Measurements from ENCODE around the gene IP6K1. TPM values are rescaled to one million over a fixed set of nuclear protein-coding genes. Genes with fewer than 3 reads are reported as not detected.
A peak's percentile ranks its signal among the peaks of the same experiment; 100 is the strongest.

The IP6K1 gene
- total RNA-seq, 2 experiments from 2014 or later = 27.4 to 30.9 TPM

DNA sequence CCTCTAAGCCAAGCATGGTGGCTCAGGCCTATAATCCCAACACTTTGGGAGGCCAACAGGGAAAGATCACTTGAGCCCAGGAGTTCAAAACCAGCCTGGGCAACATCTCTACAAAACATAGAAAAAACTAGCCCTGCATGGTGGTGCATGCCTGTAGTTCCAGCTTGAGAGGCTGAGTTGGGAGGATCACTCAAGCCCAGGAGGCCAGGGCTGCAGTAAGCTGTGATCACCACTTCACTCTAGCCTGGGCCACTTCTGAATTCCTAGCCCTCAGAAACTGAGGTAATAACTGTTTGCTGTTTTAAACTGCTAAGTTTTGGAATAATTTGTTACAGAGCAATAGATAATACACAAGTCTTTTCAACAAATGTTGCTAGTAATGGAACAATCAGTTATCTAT is 16.4 kb downstream of the IP6K1 start:
- intact Hi-C loops (cut with micrococcal nuclease; ENCODE audit: unreplicated experiment) = no loop called here
- POLR2A ChIA-PET = interaction anchor here (0.6 to 1.3 kb wide), 4 partner anchors 10 to 1462 kb away, joined by 3 to 5 read pairs (median 4); no protein-coding TSS in a partner anchor
- H3K4me3 ChIP-seq (ENCODE audit: low read depth, low read length, poor library complexity, severe bottlenecking) = no peak overlapping the region
- H3K4me1 ChIP-seq (ENCODE audit: insufficient read depth, low read length, poor library complexity, severe bottlenecking) = peaks cover 9% of the 10 kb centered on the region
- no peak for DNase-seq (ENCODE audit: low spot score)
- H4K20me1 ChIP-seq (ENCODE audit: insufficient read depth, low read length) = no peaks in the 10 kb centered on the region
- no peak overlapping the region for H2AFZ ChIP-seq (ENCODE audit: low read length)
- no TSS peak for BruUV-seq (replicated peaks)
- no peaks in the 10 kb centered on the region for H3K9me2 ChIP-seq (ENCODE audit: insufficient read depth, low read length)
- no peak for TF ChIP-seq EZH2phosphoT487 (IDR thresholded peaks at IDR 0.05; ENCODE audit: borderline replicate concordance, low read depth, low read length)
- TF ChIP-seq, protein P1, sequence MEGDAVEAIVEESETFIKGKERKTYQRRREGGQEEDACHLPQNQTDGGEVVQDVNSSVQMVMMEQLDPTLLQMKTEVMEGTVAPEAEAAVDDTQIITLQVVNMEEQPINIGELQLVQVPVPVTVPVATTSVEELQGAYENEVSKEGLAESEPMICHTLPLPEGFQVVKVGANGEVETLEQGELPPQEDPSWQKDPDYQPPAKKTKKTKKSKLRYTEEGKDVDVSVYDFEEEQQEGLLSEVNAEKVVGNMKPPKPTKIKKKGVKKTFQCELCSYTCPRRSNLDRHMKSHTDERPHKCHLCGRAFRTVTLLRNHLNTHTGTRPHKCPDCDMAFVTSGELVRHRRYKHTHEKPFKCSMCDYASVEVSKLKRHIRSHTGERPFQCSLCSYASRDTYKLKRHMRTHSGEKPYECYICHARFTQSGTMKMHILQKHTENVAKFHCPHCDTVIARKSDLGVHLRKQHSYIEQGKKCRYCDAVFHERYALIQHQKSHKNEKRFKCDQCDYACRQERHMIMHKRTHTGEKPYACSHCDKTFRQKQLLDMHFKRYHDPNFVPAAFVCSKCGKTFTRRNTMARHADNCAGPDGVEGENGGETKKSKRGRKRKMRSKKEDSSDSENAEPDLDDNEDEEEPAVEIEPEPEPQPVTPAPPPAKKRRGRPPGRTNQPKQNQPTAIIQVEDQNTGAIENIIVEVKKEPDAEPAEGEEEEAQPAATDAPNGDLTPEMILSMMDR (conservative IDR thresholded peaks at IDR 0.05; ENCODE audit: low read length) = no peak
- peaks cover 52% of the 10 kb centered on the region for H3K79me2 ChIP-seq (ENCODE audit: insufficient read depth, low read depth, low read length)
- H3K27ac ChIP-seq (ENCODE audit: low read depth, low read length, poor library complexity, severe bottlenecking) = no peak overlapping the region
- H3K4me2 ChIP-seq (ENCODE audit: low read length) = no peak overlapping the region
- CTCF ChIA-PET (ENCODE audit: unreplicated experiment) = no interaction called here
- peaks cover 22% of the 10 kb centered on the region for H3K36me3 ChIP-seq (ENCODE audit: insufficient read depth, low read length)
- H3K9me3 ChIP-seq (ENCODE audit: low read length) = no peaks in the 10 kb centered on the region

GRCh38 chr3:49769286-49769915 is 16.9 kb downstream of the IP6K1 start:
- no peak overlapping the region for H2AFZ ChIP-seq (ENCODE audit: low read length)
- TSS peak; percentile 18 for BruUV-seq (replicated peaks)
- ChIA-PET POLR2A (interaction anchor here (0.6 to 1.3 kb wide), 5 partner anchors 11 to 1462 kb away, joined by 3 to 5 read pairs (median 4); no protein-coding TSS in a partner anchor), CTCF (ENCODE audit: unreplicated experiment) (no interaction called here)
- H3K4me1 ChIP-seq (ENCODE audit: insufficient read depth, low read length, poor library complexity, severe bottlenecking) = peaks cover 9% of the 10 kb centered on the region
- H3K79me2 ChIP-seq (ENCODE audit: insufficient read depth, low read depth, low read length) = peaks cover 48% of the 10 kb centered on the region
- H3K4me2 ChIP-seq (ENCODE audit: low read length) = no peak overlapping the region
- H3K4me3 ChIP-seq (ENCODE audit: low read depth, low read length, poor library complexity, severe bottlenecking) = no peak overlapping the region
- H3K36me3 ChIP-seq (ENCODE audit: insufficient read depth, low read length) = peaks cover 19% of the 10 kb centered on the region
- TF ChIP-seq, protein P1 (conservative IDR thresholded peaks at IDR 0.05; ENCODE audit: low read length) = no peak
- no peak for TF ChIP-seq EZH2phosphoT487 (IDR thresholded peaks at IDR 0.05; ENCODE audit: borderline replicate concordance, low read depth, low read length)
- no peaks in the 10 kb centered on the region for H4K20me1 ChIP-seq (ENCODE audit: insufficient read depth, low read length)
- DNase-seq (ENCODE audit: low spot score) = no peak
- no peak overlapping the region for H3K27ac ChIP-seq (ENCODE audit: low read depth, low read length, poor library complexity, severe bottlenecking)
- H3K9me3 ChIP-seq (ENCODE audit: low read length) = no peaks in the 10 kb centered on the region
- intact Hi-C loops (cut with micrococcal nuclease; ENCODE audit: unreplicated experiment) = no loop called here
- H3K9me2 ChIP-seq (ENCODE audit: insufficient read depth, low read length) = no peaks in the 10 kb centered on the region

DNA sequence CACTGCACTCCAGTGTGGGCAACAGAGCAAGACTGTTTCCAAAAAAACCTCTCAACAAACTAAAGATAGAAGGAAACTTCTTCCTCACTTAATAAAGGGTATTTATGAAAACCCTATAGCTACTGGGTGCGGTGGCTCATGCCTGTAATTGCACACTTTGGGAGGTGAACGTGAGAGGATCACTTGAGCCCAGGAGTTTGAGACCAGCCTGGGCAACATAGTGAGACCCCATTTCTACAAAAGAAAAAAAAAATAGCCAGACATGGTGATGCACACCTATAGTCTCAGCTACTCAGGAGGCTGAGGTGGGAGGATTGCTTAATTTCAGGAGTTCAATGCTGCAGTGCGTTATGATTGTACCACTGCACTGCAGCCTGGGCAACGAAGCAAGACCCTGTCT is 22.4 kb downstream of the IP6K1 start:
- Histone ChIP-seq H3K9me2 (ENCODE audit: insufficient read depth, low read length) (no peaks in the 10 kb centered on the region), H3K9me3 (ENCODE audit: low read length) (no peaks in the 10 kb centered on the region), H3K4me1 (ENCODE audit: insufficient read depth, low read length, poor library complexity, severe bottlenecking) (no peaks in the 10 kb centered on the region), H3K27ac (ENCODE audit: low read depth, low read length, poor library complexity, severe bottlenecking) (no peak overlapping the region), H3K36me3 (ENCODE audit: insufficient read depth, low read length) (peaks cover 8% of the 10 kb centered on the region), H4K20me1 (ENCODE audit: insufficient read depth, low read length) (no peaks in the 10 kb centered on the region), H3K79me2 (ENCODE audit: insufficient read depth, low read depth, low read length) (peaks cover 28% of the 10 kb centered on the region; the same call in 1 of the 2 replicates), H2AFZ (ENCODE audit: low read length) (no peak overlapping the region), H3K4me3 (ENCODE audit: low read depth, low read length, poor library complexity, severe bottlenecking) (no peak overlapping the region), H3K4me2 (ENCODE audit: low read length) (no peak overlapping the region)
- ChIA-PET CTCF (ENCODE audit: unreplicated experiment) (no interaction called here), POLR2A (interaction anchor here (1.2 kb wide), 1 partner anchor 9 kb away, joined by 8 read pairs; no protein-coding TSS in a partner anchor)
- no TSS peak for BruUV-seq (replicated peaks)
- intact Hi-C loops (cut with micrococcal nuclease; ENCODE audit: unreplicated experiment) = no loop called here
- no peak for DNase-seq (ENCODE audit: low spot score)
- TF ChIP-seq EZH2phosphoT487 (IDR thresholded peaks at IDR 0.05; ENCODE audit: borderline replicate concordance, low read depth, low read length) = no peak
- TF ChIP-seq, protein P1 (conservative IDR thresholded peaks at IDR 0.05; ENCODE audit: low read length) = no peak
